Measurements from ENCODE around the gene LGALS9C.
"Not testable (repeated sequence)": the region's sequence is repeated elsewhere in the genome, so short reads cannot be mapped to it uniquely, and the experiment has no call there.

Gene LGALS9C

GRCh38 chr17:18478977-18479595, 2.5 kb downstream of the LGALS9C start:
- DNase-seq = not testable (repeated sequence)

- DNase-seq = not testable (repeated sequence)
These were observed 5.2 kb downstream of the LGALS9C start for GRCh38 chr17:18481775-18482174.

GRCh38 chr17:18485936-18486464, 9.4 kb downstream of the LGALS9C start:
- DNase-seq = not testable (repeated sequence)

- not testable (repeated sequence) for DNase-seq
These were observed 11.0 kb downstream of the LGALS9C start for GRCh38 chr17:18487633-18488032.

- DNase-seq = not testable (repeated sequence)
These were observed 12.0 kb downstream of the LGALS9C start for GRCh38 chr17:18488622-18489021.

GRCh38 chr17:18490016-18490415, 13.4 kb downstream of the LGALS9C start:
- DNase-seq = not testable (repeated sequence)

- not testable (repeated sequence) for DNase-seq
These were observed 16.3 kb downstream of the LGALS9C start for GRCh38 chr17:18492712-18493480.

GRCh38 chr17:18494250-18494768, 17.7 kb downstream of the LGALS9C start:
- DNase-seq = not testable (repeated sequence)

GRCh38 chr17:18497044-18497443, 20.5 kb downstream of the LGALS9C start:
- not testable (repeated sequence) for DNase-seq

- DNase-seq = not testable (repeated sequence)
These were observed 22.5 kb downstream of the LGALS9C start for GRCh38 chr17:18499100-18499499.

GRCh38 chr17:18499756-18500155, 23.2 kb downstream of the LGALS9C start:
- not testable (repeated sequence) for DNase-seq

GRCh38 chr17:18500281-18500680, 23.7 kb downstream of the LGALS9C start:
- DNase-seq = not testable (repeated sequence)

GRCh38 chr17:18500816-18501215, 24.2 kb downstream of the LGALS9C start:
- not testable (repeated sequence) for DNase-seq

- DNase-seq = not testable (repeated sequence)
These were observed 26.6 kb downstream of the LGALS9C start for GRCh38 chr17:18503221-18503620.

GRCh38 chr17:18507729-18508128, 31.1 kb downstream of the LGALS9C start:
- not testable (repeated sequence) for DNase-seq

- not testable (repeated sequence) for DNase-seq
These were observed 32.1 kb downstream of the LGALS9C start for GRCh38 chr17:18508667-18509066.

GRCh38 chr17:18521100-18521499, 44.5 kb downstream of the LGALS9C start:
- DNase-seq = not testable (repeated sequence)

- DNase-seq = not testable (repeated sequence)
These were observed 48.4 kb downstream of the LGALS9C start for GRCh38 chr17:18525015-18525414.

GRCh38 chr17:18526168-18526800, 49.7 kb downstream of the LGALS9C start:
- not testable (repeated sequence) for DNase-seq

GRCh38 chr17:18527354-18527753, 50.8 kb downstream of the LGALS9C start:
- DNase-seq = not testable (repeated sequence)

GRCh38 chr17:18528435-18528834, 51.8 kb downstream of the LGALS9C start:
- DNase-seq = not testable (repeated sequence)

- not testable (repeated sequence) for DNase-seq
These were observed 52.4 kb downstream of the LGALS9C start for GRCh38 chr17:18528899-18529500.

All from effector CD4-positive, alpha-beta T cell (primary cell).